HG02870 (cell line): ENCODE measurements around the gene PIP5K1A.
A peak's percentile ranks its signal among the peaks of the same experiment; 100 is the strongest.
"Not testable (repeated sequence)": the region's sequence is repeated elsewhere in the genome, so short reads cannot be mapped to it uniquely, and the experiment has no call there.

ENCODE experiments used
- ATAC-seq: cut with Tn5 transposase; IDR thresholded peaks from one replicate; pipeline ENCODE4 v1.9.1; 2021; ENCODE audit warnings: mild to moderate bottlenecking, moderate library complexity; ENCODE audit not compliant: unreplicated experiment

PIP5K1A gene

DNA sequence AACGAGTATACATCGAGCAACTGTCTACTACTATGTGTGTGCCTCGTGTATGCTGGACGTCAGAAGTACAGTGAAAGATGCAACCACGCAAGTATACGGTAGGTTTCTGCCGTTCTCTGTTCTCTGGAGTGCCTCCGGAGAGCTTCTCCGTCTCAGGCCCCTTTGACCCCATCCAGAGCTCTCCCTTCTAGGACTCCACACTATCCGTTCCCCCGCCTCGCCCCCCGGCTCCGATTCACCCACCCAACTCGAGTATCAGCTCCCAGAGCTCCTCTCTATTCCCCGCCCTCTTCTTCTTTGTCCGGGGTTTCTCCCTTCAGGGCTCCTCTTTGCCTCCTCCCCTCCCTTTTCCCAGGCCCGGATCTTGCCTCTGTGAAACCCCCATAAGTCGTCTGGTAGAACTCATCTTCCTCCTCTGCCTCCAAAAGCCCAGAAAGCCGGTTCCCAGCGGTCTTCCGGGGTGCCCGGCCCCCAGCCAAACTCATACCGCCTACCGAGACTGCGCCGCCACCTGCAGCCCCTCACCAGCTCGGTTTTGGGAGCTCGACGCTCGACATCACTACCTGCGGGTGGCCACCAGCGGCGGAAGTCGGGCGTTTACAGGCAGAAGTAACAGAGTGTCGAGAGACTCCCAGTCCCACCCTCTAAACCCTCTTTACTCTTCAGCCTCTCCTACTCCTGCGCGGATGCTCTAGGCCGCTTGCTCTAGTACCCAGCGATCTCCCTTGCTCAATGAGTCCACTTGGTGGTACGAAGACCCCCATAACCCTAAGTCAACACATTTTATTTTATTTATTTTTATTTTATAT lies 8.5 kb upstream of the PIP5K1A start, which contains the start of gene VPS72:
Gene VPS72, minus strand, starts transcription at position 561 of the 809 bp plus-strand sequence. Its CDS starts 76 bp downstream, at position 485.
- peak; percentile 84 for ATAC-seq

DNA sequence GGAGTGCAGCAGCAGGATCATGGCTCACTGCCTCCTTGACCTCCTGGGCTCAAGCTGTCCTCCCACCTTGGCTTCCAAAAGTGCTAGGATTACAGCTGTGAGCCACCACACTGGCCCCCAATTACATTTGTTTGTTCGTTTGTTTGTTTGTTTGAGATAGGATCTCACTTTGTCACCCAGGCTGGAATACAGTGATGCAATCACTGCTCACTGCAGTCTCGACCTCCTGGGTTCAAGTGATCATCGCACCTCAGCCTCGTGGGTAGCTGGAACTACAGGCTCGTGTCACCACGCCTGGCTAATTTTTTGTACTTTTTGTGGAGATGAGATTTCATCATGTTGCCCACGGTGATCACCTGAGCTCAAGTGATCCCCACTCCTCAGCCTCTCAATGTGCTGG lies 6.3 kb upstream of the PIP5K1A start:
- no peak for ATAC-seq

DNA sequence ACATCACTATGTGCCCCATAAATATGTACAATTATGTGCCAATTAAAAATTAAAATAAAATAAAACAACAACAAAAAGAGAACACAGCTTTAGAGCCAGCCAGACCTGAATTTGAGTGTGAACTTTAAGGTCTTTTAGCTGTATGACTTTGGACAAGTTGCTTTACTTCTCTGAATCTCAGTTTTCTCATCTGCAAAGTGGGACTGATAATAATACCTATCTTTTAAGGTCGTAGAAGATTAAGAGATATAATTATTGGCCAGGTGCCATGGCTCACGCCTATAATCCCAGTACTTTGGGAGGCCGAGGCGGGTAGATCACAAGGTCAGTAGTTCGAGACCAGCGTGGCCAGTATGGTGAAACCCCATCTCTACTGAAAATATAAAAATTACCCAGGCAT lies 5.0 kb upstream of the PIP5K1A start:
- no peak for ATAC-seq

DNA sequence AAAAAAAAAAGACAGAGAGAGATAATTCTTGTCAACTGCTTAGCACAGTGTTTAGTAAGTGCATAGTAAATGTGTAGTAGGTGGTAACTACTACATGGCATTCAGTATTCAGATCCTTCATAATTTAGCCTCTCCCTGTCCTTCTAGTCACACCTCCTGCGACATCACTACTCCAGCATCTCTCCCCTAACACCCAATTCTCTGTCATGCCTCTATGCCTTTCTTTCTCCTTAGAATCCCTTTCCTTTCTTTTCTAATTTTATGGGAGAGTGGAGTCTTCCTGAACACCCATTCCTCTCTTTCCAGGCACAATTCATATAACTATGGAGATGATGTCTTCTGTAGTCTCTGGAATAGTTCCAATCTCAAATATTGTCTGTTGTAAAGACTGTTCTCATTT lies 4.5 kb upstream of the PIP5K1A start:
- no peak for ATAC-seq

DNA sequence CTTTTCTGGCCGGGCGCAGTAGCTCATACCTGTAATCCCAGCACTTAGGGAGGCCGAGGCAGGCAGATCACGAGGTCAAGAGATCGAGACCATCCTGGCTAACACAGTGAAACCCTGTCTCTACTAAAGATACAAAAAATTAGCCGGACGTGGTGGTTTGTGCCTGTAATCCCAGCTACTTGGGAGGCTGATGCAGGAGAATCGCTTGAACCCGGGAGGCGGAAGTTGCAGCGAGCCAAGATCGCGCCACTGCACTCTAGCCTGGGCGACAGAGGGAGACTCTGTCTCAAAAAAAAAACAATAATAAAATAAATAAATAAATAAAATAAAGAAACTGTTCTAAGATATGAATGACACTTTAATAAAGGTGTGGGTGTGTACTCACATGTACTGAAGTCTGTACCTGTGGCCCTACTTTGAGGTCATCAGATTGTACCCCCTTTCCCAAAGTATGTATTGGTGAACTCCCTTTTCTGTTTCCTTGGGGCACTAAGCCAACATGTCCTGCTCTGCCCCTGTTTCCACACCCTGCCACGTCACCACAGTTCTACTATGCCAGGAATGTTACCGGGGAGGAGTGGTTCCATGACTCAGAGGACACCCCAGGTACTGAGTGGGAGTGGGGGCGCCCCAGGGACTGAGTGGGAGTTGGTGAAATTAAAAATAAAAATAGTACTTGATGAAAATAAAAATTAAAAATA lies 3.3 kb upstream of the PIP5K1A start:
- ATAC-seq: not testable (repeated sequence)

DNA sequence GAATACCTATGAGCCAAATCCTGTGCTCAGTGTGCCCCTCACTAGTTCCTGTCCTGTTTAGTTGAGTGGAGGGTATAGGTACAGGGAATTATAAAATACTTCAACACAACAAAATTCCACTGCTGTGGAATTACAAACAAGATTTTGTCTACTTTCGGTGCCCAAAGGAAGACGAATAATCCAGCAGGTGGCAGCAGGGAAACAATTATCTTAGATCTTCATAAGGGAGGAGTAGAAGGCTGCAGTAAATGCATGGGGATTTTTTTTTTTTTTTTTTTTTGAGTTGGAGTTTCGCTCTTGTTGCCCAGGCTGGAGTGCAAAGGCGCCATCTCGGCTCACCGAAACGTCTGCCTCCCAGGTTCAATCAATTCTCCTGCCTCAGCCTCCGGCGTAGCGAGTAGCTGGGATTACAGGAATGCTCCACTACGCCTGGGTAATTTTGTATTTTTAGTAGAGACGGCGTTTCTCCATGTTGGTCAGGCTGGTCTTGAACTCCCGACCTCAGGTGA lies 2.0 kb upstream of the PIP5K1A start:
- ATAC-seq: no peak

DNA sequence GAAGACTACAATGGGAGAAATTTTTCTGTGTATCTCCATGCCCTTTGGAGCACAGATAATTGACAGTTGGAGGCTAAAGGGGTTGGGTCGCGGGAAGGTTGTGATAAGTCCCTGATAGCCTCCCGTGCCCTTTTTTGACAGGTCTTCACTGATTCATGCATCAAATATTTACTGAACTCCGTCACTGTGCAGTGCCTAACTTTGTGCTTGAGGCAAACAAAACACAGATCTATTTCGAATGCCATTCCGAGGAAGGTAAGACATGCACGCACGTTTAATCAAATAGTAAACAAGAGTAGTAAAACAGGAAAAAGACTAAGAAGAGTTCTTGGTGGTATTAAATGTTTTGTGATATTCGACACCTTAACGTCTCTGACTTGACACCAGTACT lies 494 bp upstream of the PIP5K1A start:
- no peak for ATAC-seq

DNA sequence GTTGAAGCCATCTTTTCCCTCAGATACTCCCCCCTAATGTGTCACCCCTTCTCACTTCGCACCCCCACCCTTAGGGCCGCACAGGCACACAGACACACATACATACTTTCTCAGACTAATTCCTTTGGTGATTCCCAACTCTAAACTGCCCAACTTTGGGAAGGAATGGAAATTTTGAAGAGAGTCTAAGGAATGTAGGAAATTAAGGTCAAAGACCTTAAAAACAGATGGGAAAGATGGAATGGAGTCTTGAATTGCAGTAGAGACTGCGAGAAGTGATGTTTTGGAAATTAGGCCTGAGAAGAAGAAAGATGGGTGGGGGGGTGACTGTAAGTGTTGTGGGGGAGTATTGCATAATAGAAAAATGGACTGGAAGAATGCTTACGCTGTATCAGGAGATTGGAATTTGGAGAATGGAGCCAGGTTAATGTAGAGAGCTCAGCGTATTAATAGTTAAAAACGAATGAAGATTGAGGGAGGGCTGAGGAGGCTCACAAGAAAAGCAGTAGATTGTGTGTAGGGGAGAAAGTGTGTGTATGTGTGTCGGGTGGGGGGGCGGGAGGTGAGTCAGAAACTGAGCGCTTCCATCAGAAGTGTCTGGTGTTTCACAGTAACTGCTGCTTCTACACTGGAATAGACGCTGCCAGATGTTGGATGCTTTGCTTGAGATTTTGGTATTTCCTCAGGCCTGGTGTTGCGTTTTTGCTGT lies 1.7 kb downstream of the PIP5K1A start:
- ATAC-seq: no peak

DNA sequence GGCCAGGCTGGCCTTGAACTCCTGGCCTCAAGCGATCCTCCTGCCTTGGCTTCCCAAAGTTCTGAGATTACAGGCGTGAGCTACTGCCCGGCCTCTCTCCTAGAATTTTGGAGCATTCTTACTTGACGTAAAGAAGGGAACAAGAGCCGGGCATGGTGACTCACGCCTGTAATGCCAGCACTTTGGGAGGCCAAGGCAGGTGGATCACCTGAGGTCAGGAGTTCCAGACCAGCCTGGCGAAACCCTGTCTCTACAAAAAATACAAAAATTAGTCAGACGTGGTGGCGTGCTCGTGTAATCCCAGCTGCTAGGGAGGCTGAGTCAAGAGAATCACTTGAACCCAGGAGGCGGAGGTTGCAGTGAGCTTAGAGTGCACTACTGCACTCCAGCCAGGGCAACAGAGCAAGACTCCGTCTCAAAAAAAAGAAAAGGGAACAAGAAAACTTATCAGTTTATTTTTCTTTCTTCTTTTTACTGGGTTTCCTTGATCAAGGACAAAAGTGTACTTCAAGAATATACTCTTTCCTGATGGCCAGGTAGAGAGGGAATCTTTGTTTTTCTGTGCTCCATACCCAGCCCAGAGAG lies 7.1 kb downstream of the PIP5K1A start:
- ATAC-seq: not testable (repeated sequence)

DNA sequence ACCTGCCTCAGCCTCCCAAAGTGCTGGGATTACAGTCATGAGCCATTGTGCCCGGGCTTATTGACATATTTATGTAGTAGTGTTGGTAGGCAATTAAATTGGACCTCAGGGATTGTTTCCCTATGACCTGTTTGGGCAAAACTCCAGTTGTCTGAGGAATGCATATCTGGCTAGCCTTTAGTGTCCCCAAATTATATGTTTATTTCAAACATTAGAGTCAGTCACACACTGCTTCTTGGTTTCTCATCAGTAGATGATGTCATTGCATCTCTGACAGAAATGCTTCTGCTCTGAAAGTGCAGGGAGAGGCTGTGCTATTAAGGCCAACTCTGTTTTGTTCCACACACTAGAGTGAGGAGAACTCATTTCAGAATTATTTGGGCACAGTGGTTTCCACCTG lies 12.5 kb downstream of the PIP5K1A start:
- no peak for ATAC-seq

DNA sequence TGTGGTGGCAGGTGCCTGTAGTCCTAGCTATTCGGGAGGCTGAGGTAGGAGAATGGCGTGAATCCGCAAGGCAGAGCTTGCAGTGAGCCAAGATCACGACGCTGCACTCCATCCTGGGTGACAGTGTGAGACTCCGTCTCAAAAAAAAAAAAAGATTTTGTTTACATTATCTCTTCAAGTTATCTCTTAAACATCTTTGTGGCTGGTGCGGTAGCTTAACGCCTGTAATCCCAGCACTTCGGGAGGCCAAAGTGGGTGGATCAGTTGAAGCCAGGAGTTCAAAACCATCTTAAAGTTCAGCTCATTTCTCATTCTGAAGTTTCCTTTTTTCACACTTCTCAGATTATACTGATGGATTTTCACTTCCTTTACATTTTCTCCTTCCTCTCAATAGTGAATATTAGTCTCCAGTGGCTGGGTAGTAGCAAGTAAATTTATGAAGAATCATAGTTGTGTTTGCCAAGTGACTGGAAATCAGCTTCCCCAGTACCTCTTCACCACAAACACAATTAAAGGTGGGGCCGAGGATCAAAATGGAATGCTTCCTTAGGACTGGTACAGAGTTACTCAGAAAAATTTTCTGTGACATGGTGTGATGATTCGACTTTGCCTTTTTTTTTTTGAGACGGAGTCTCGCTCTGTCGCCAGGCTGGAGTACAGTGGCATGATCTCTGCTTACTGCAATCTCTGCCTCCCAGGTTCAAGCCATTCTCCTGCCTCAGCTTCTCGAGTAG lies 13.8 kb downstream of the PIP5K1A start:
- ATAC-seq: no peak

DNA sequence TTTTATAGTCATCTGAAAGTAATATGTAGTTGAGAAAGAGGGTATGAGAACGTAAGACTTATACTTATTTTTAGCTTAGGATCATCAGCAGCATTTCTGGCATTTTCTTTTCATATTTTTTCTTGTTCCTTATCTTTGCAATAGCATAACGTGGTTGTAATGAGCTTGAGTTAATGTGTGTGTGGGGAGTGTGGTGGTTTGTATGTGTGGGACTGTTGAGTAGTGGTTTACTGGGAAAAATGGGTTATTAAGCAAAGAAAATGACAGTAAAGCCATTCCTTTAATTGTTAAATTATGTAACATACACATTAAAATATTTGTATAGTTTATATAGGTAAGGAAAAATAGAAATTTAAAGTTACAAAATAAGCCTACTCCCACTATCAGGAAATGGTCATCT lies 15.2 kb downstream of the PIP5K1A start:
- no peak for ATAC-seq

DNA sequence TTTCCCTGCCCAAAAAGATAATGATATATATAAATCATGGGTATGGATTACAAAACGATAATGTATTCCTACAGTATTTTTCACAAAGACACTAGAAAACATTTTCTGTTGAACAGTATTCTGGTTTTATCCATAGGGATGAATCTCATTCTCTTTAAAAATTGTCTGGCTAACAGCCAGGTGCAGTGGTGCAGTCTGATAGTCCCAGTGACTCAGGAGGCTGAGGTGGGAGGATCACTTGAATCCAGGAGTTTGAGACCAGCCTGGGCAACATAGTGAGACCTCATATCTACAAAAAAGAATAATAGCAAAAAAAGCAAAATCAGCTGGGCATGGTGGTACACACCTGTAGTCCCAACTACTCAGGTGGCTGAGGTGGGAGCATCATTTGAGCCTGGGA lies 23.3 kb downstream of the PIP5K1A start:
- ATAC-seq: no peak

DNA sequence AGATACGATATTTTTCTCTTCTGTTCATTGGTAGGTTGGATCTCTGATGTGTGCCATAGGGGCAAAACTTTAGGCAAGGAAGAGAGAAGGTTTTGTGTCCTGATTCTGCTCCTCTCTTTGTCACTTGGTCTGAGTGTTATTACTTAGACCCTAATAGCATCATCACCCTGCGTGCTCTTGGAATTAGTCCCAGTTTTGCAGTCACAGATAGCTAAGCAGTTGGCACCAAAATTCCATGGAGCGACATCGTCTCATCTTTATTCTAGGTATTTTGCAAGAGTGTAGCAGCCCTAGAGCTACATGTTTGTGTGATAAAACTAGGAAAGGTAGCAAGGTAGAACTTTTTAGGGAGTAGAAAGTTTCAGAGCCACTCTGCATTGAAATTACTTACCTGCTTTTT lies 23.8 kb downstream of the PIP5K1A start:
- ATAC-seq: no peak

DNA sequence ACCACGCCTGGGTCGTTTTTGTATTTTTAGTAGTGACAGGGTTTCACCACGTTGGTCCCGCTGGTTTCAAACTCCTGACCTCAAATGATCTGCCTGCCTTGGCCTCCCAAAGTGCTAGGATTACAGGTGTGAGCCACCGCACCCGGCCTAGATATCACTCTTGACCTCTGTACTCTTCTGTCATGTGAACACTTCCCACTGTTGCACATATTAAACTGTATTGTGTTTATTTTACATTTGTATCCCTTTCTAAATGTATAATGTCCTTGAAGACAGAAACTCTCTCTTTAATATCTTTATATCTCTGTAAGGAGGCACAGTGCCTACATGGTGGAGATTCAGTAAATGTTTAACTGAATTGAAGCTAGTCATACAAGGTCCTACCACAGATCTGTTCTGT lies 36.9 kb downstream of the PIP5K1A start:
- no peak for ATAC-seq

DNA sequence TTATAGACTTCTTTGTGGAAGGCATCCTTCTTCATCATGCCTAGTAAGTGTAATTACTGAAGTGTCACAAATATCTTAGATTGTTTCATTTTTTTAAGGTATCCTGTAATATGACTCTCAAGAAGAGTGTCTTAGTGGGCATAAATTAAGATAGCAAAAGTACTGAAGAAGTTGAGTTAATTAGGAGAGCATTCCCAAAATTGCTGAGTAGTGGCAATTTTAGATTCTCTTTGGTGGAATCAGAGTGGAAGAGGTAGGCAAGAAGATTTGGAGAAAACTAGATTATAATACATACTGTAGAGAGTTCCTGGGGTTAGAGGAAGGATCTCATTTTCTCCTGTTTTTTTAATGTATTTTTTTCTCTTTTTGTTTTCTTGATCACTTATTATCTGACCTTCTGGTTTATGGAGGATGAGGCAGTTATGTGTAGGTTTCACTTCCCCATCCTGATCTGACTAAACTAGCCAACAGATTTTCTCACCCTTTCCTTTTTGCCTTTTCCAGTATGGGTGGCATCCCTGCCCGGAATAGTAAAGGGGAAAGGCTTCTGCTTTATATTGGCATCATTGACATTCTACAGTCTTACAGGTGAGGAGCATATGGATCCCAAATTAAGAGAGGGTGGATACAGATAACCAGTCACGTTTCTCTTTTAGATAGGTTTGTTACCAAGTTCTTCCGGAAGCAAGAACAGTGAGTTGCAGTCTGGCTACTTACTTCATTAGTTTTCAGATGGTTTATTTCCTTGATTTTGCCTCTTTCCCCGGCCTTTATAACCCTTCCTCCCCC lies 39.5 kb downstream of the PIP5K1A start:
- no peak for ATAC-seq

DNA sequence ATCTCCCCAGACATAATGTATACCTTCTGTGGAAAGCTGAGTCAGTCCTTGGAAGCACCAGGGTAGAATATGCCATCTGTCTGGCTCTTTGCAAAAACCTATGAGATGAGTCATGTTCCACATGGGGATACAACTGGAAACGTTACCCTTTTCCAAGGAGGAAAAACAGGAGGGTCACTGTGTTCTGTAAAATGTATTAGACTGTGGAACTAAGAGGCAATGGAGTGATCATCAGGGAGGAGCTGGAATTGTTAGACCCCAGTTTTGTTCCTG lies 40.1 kb downstream of the PIP5K1A start:
- ATAC-seq: no peak

DNA sequence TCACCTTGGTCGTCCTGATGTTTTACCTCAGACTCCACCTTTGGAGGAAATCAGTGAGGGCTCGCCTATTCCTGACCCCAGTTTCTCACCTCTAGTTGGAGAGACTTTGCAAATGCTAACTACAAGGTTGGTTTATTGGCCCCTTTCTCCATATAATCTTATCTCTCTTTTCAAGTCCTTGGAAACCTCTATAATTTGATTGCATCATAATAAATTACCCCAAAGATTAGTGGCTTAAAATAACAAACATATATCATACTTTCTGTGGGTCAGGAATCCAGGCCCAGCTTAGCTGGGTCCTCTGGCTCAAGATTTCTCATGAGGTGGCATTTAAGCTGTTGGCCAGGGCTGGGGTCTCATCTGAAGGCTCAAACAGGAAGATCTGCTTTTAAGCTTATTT lies 44.1 kb downstream of the PIP5K1A start:
- no peak for ATAC-seq

DNA sequence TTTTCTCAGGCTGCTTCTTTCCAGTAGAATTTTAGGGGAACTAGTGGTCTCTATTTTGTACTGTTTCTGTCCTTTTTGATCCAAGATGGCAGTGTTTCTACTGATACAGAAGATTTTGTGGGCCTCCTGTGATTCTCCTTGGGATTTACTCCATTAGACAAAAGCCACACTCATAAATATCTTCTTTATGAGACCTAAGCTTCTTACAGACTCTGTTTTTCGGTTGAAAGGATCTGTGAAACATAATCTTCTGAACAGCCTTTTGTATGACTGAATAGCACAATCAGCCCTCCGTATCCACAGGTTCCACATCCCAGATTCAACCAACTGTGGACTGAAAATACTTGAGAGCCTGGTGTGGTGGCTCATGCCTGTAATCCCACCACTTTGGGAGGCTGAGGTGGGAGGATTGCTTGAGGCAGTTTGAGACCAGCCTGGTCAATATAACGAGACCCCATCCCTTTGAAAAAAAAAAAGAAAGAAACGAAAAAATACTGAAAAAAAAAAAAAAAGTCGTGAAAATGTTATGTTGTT lies 45.4 kb downstream of the PIP5K1A start:
- no peak for ATAC-seq

DNA sequence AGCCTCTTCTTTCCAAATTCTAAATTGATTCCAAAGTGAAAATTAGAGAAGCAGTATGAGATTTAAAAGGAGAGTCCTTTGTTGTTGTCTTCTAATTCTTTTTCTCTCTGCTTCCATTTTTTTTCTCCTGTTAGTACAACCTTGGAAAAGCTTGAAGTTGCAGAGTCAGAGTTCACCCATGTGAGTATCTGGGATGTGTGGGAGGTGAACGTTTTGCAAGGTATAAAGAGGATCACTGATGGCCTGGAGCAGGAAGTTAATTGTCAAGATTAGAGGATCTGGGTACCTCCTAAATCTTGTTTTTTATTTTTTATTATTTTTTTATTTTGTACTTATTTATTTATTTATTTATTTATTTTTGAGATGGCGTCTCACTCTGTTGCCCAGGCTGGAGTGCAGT lies 48.4 kb downstream of the PIP5K1A start:
- no peak for ATAC-seq
